GM19099 (cell line): ENCODE measurements around the gene ATF7.

ENCODE experiments used
- POLR2A ChIP-seq: IDR thresholded peaks from 3 replicates; pipeline ENCODE4 v1.6.1; 2011; ENCODE audit warnings: low read depth; ENCODE audit not compliant: insufficient read length; ENCODE audit errors: extremely low read depth

ATF7 gene

GRCh38 chr12:53498235-53498630, 127.9 kb downstream of the ATF7 start:
- TF ChIP-seq POLR2A = no peak

DNA sequence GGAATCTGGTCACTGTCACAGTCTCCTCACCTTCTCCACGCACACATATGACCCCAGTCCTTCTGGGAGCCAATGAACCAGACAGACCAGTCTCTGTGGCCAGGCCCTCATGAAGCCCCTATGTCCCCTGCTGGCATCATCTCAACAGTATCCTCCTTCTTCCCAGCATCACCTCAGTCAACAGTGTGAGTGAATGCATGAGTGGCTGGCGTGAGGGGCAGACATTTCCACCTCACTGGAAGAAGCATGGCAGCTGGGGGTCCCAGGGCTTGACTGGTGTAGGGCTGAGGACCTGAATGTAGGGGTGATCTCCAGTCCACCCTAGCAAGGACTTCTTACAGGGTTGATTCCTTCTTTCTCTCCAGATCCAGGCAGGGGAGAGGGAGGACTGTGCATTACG, 128.7 kb downstream of the ATF7 start:
- no peak for TF ChIP-seq POLR2A

GRCh38 chr12:53496752-53497032, 129.5 kb downstream of the ATF7 start:
- no peak for TF ChIP-seq POLR2A

DNA sequence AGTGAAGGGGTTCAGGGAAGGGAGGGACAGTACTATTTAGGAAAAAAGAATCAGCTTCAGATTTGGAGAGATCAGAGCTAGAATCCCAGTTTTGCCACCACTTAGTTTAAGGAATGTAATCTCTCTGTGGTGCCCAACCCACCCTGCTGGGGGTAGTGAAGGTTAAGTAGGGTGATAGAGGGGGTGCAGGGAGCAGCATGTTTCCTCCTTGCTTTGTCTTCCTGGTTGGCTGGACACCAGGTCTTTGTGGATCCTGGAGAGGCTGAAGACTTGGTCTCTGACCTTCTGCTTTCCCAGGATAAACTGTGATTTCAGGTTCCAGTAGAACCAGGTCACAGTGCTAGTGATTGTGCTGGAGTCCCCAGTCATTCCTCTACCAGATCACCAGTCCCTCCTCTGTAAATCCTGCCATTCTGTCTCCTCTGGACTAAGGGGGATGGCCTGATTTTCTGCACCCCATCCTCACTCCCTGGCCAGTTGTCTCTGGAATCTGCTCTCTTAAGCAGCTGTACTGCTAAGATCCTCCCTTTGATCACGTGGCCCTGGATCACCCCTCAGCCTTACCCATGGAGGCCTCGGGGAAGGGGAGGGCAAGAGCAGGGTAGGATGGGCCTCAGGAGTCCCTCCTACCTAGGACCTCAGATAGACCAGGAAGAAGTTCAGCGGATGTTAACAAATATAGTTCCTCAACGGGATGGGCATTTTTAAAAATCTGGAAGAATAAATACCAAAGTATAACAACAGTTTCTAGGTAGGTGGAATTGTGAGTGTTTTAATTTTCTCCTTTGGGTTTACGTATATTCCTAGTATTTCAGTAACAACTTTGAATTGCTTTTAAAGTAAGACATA, 130.1 kb downstream of the ATF7 start:
- TF ChIP-seq POLR2A = no peak

GRCh38 chr12:53493610-53494391, 132.4 kb downstream of the ATF7 start:
- no peak for TF ChIP-seq POLR2A

GRCh38 chr12:53492830-53493609, 133.2 kb downstream of the ATF7 start:
- TF ChIP-seq POLR2A = peak; percentile 84

GRCh38 chr12:53492188-53492587, 134.0 kb downstream of the ATF7 start:
- no peak for TF ChIP-seq POLR2A

GRCh38 chr12:53489242-53489864, 136.8 kb downstream of the ATF7 start:
- TF ChIP-seq POLR2A = no peak

- TF ChIP-seq POLR2A = peak; percentile 3
Measured at GRCh38 chr12:53486736-53487487, 139.3 kb downstream of the ATF7 start.

- no peak for TF ChIP-seq POLR2A
Measured at GRCh38 chr12:53485955-53486735, 140.0 kb downstream of the ATF7 start.

GRCh38 chr12:53484686-53485575, 141.3 kb downstream of the ATF7 start:
- TF ChIP-seq POLR2A = peak; percentile 12

DNA sequence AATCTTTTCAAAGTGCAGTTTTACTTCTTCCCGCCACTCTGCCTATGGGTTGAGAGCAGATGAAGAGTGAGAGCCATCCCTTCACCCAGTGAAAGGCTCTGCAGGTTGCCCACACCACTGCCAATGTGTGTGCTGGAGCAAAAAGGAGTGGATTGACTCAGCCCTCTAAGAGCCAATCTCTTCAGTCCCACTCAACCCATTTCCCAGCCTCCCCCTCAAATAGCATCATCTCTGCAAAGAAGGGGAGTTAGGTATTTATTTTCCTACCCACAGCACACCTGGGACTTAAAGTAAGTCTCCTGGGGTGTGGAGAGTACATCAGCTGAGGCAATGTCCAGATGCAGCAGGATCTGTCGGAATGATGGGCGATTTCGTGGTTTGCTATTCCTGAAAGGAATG, 142.2 kb downstream of the ATF7 start:
- no peak for TF ChIP-seq POLR2A

DNA sequence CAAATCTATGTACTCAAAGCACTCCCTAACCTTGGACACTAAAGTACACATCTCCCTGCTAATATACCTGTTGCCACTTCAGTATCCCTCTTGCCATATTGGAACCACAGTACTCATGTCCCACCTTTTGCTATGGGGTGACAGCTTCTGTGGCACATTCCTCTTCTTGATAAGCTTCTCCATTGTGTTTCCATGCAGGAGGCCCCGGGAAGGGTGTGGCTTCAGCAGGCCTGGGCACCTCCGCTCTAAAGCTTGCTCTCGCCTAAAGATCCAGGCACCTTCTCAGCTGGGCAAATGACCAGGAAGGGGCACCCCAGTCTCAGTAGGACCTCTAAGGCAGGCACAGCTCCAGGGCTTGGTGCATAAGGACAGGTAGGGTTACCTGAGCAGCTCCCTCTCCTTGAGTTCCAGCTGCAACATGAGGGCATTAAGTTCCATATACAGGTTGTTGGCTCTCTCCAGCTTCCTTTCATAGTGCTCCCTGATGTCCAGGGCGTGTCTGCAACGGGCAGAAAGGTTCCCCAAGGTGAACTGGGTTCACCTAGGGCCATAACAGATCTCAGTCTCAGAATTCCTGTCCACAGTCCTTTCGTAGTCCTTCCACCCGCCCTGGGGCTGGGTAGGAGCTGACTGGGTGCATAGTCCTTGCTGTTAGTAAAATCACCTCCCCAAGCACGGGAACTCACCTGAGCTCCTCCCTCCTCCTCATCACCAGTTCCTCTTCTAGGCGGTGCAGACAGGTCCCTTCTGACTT, 142.8 kb downstream of the ATF7 start:
- no peak for TF ChIP-seq POLR2A
